H9 (cell line): Measurements from ENCODE around the gene USP3. TPM values are rescaled to one million over a fixed set of nuclear protein-coding genes. Genes with fewer than 3 reads are reported as not detected.

ENCODE experiments used
- DNase-seq: peaks from one replicate; pipeline ENCODE4 v3.0.0-alpha.2; 2017
- H2AFZ ChIP-seq: one replicate; pipeline ENCODE4 v1.6.1; 2013; ENCODE audit warnings: mild to moderate bottlenecking, low read length, control low read depth, moderate library complexity
- H2AK5ac ChIP-seq: 2 replicates; pipeline ENCODE4 v1.6.1; 2013; ENCODE audit warnings: low read length, control low read depth, mixed read lengths; ENCODE audit not compliant: insufficient read length
- H2BK120ac ChIP-seq: one replicate; pipeline ENCODE4 v1.6.1; 2013; ENCODE audit warnings: low read depth, mild to moderate bottlenecking, low read length, control low read depth, inconsistent platforms; ENCODE audit not compliant: poor library complexity, severe bottlenecking
- H2BK12ac ChIP-seq: 2 replicates; pipeline ENCODE4 v1.6.1; 2013; ENCODE audit warnings: low read length, control low read depth, mixed read lengths, low read depth; ENCODE audit not compliant: insufficient read length
- H2BK15ac ChIP-seq: 2 replicates; pipeline ENCODE4 v1.6.1; 2013; ENCODE audit warnings: low read depth, low read length, control low read depth
- H2BK20ac ChIP-seq: one replicate; pipeline ENCODE4 v1.6.1; 2013; ENCODE audit warnings: low read depth, mild to moderate bottlenecking, low read length, control low read depth, inconsistent platforms; ENCODE audit not compliant: poor library complexity, severe bottlenecking
- H2BK5ac ChIP-seq: 2 replicates; pipeline ENCODE4 v1.6.1; 2013; ENCODE audit warnings: low read length, control low read depth, mixed read lengths; ENCODE audit not compliant: insufficient read length
- H3K14ac ChIP-seq: 2 replicates; pipeline ENCODE4 v1.6.1; 2013; ENCODE audit warnings: low read length, control low read depth; ENCODE audit not compliant: insufficient read depth
- H3K18ac ChIP-seq: 2 replicates; pipeline ENCODE4 v1.6.1; 2013; ENCODE audit warnings: low read depth, mild to moderate bottlenecking, mixed read lengths, low read length, control low read depth; ENCODE audit not compliant: insufficient read length
- H3K23ac ChIP-seq: 2 replicates; pipeline ENCODE4 v1.6.1; 2013; ENCODE audit warnings: low read length, control low read depth, mixed read lengths, low read depth; ENCODE audit not compliant: insufficient read length
- H3K23me2 ChIP-seq: 2 replicates; pipeline ENCODE4 v1.6.1; 2013; ENCODE audit warnings: low read depth, mild to moderate bottlenecking, mixed read lengths, low read length, control low read depth; ENCODE audit not compliant: insufficient read length, poor library complexity, severe bottlenecking
- H3K27ac ChIP-seq: 2 replicates; pipeline ENCODE4 v1.5.1; 2013; ENCODE audit warnings: low read length, control low read depth, mixed read lengths, low read depth; ENCODE audit not compliant: insufficient read length
- H3K27me3 ChIP-seq: 2 replicates; pipeline ENCODE4 v1.6.1; 2013; ENCODE audit warnings: low read length, control low read depth, inconsistent platforms; ENCODE audit not compliant: insufficient read depth
- H3K4ac ChIP-seq: 2 replicates; pipeline ENCODE4 v1.6.1; 2013; ENCODE audit warnings: low read depth, mild to moderate bottlenecking, control low read depth, inconsistent platforms, low read length, moderate library complexity
- H3K4me1 ChIP-seq: 2 replicates; pipeline ENCODE4 v1.6.1; 2013; ENCODE audit warnings: low read length, control low read depth, inconsistent platforms; ENCODE audit not compliant: insufficient read depth
- H3K4me2 ChIP-seq: 2 replicates; pipeline ENCODE4 v1.6.1; 2013; ENCODE audit warnings: low read length, control low read depth, mixed read lengths; ENCODE audit not compliant: insufficient read length, insufficient read depth
- H3K56ac ChIP-seq: 2 replicates; pipeline ENCODE4 v1.6.1; 2013; ENCODE audit warnings: low read depth, mild to moderate bottlenecking, mixed read lengths, low read length, control low read depth; ENCODE audit not compliant: insufficient read length
- H3K79me1 ChIP-seq: 2 replicates; pipeline ENCODE4 v1.6.1; 2013; ENCODE audit warnings: low read depth, mild to moderate bottlenecking, moderate library complexity, low read length, control low read depth, inconsistent platforms; ENCODE audit not compliant: insufficient read depth, poor library complexity, severe bottlenecking
- H3K79me2 ChIP-seq: 2 replicates; pipeline ENCODE4 v1.6.1; 2013; ENCODE audit warnings: low read length, control low read depth, inconsistent platforms; ENCODE audit not compliant: insufficient read depth
- H3K9ac ChIP-seq: 2 replicates; pipeline ENCODE4 v1.6.1; 2013; ENCODE audit warnings: low read length, control low read depth, mixed read lengths; ENCODE audit not compliant: insufficient read length; ENCODE audit errors: extremely low read depth
- H3K9me3 ChIP-seq: one replicate; pipeline ENCODE4 v1.6.1; 2013; ENCODE audit warnings: low read depth, low read length, inconsistent platforms; ENCODE audit not compliant: control insufficient read depth
- H3T11ph ChIP-seq: one replicate; pipeline ENCODE4 v1.6.1; 2013; ENCODE audit warnings: mild to moderate bottlenecking, low read length, control low read depth, inconsistent platforms
- H4K20me1 ChIP-seq: one replicate; pipeline ENCODE4 v1.6.1; 2013; ENCODE audit not compliant: control insufficient read depth, insufficient read length, insufficient read depth
- H4K5ac ChIP-seq: 2 replicates; pipeline ENCODE4 v1.6.1; 2013; ENCODE audit warnings: low read depth, mild to moderate bottlenecking, mixed read lengths, low read length, control low read depth; ENCODE audit not compliant: insufficient read length
- H4K8ac ChIP-seq: replicated peaks from 2 replicates; pipeline ENCODE4 v1.6.1; 2013; ENCODE audit warnings: low read length, control low read depth, mixed read lengths, low read depth; ENCODE audit not compliant: insufficient read length
- H4K91ac ChIP-seq: 2 replicates; pipeline ENCODE4 v1.6.1; 2013; ENCODE audit warnings: low read depth, mild to moderate bottlenecking, moderate library complexity, mixed read lengths, low read length, control low read depth; ENCODE audit not compliant: insufficient read length
- H3K27ac Mint-ChIP-seq, 3 experiments: 2 replicates in 2 of 3; 3 replicates in 1 of 3; pipeline ENCODE4 v1.8.0; 2020 to 2021; ENCODE audit warnings: mixed read lengths in 3 of 3, mild to moderate bottlenecking in 1 of 3, moderate library complexity in 1 of 3
- H3K27me3 Mint-ChIP-seq: 2 replicates; pipeline ENCODE4 v1.8.0; 2021; ENCODE audit warnings: low read depth, mild to moderate bottlenecking, moderate library complexity, mixed read lengths
- H3K36me3 Mint-ChIP-seq, 3 experiments: 2 replicates in 2 of 3; 3 replicates in 1 of 3; pipeline ENCODE4 v1.8.0; 2020 to 2021; ENCODE audit warnings: low read depth in 3 of 3, mixed read lengths in 3 of 3; ENCODE audit not compliant: insufficient read depth in 1 of 3
- H3K4me1 Mint-ChIP-seq, 2 experiments: 2 replicates each; pipeline ENCODE4 v1.8.0; 2020; ENCODE audit warnings: mixed read lengths in 2 of 2
- H3K4me3 Mint-ChIP-seq, 2 experiments: 2 replicates in 1 of 2; 3 replicates in 1 of 2; pipeline ENCODE4 v1.8.0; 2020 to 2021; ENCODE audit warnings: mild to moderate bottlenecking in 2 of 2, mixed read lengths in 2 of 2, moderate library complexity in 1 of 2
- H3K9me3 Mint-ChIP-seq, 2 experiments: 2 replicates in 1 of 2; 3 replicates in 1 of 2; pipeline ENCODE4 v1.8.0; 2020; ENCODE audit warnings: mild to moderate bottlenecking in 2 of 2, mixed read lengths in 2 of 2, moderate library complexity in 1 of 2
- CTCF ChIP-seq: fragments of 200-600 bp; sonication (generic); conservative IDR thresholded peaks from 3 replicates; pipeline ENCODE4 v1.8.0; 2021; ENCODE audit warnings: antibody characterized with exemption, mild to moderate bottlenecking
- WGBS: extraction: QIAGEN DNeasy Blood & Tissue Kit; methylation state at CpG from one replicate; pipeline ENCODE4 v1.1.7; 2013; ENCODE audit warnings: missing lambda C conversion rate, low lambda C conversion rate, mixed read lengths; ENCODE audit not compliant: insufficient read length; ENCODE audit errors: extremely low coverage; 5-methylcytosine and 5-hydroxymethylcytosine counted together
- total RNA-seq: library from RNA; stranded (reverse); gene quantifications from 2 replicates; pipeline ENCODE4 v1.2.1, GENCODE V29; 2021

The USP3 gene
- total RNA-seq, 1 experiment from 2014 or later: 14.2 TPM

GRCh38 chr15:63530752-63531299 is 26.4 kb downstream of the USP3 start:
- no peak overlapping the region for H3K56ac ChIP-seq
- TF ChIP-seq CTCF: no peak
- WGBS: no CpG with 5 or more reads among the region's 3 CpGs
- H2AFZ ChIP-seq: no peak overlapping the region
- H3K27me3 Mint-ChIP-seq: no peaks in the 10 kb centered on the region
- no peak overlapping the region for H3K18ac ChIP-seq
- H4K8ac ChIP-seq: no peak overlapping the region
- H3K27ac Mint-ChIP-seq: peak overlapping the region in 1 of 3 experiments; percentile 61; a peak in 2 of 7 replicates
- no peaks in the 10 kb centered on the region for H3K9me3 ChIP-seq
- no peak overlapping the region for H4K5ac ChIP-seq
- peaks cover 4% of the 10 kb centered on the region for H3K79me1 ChIP-seq
- H3K27me3 ChIP-seq: no peaks in the 10 kb centered on the region
- H3K36me3 Mint-ChIP-seq: no peaks in the 10 kb centered on the region
- H4K91ac ChIP-seq: no peak overlapping the region
- H3K4me1 ChIP-seq: peaks cover 8% of the 10 kb centered on the region
- no peak overlapping the region for H2BK5ac ChIP-seq
- no peak overlapping the region for H3T11ph ChIP-seq
- no peak overlapping the region for H3K4ac ChIP-seq
- H2BK15ac ChIP-seq: no peak overlapping the region
- no peak overlapping the region for H3K27ac ChIP-seq
- H2BK12ac ChIP-seq: no peak overlapping the region
- H3K9ac ChIP-seq: no peak overlapping the region
- H4K20me1 ChIP-seq: no peaks in the 10 kb centered on the region
- H3K14ac ChIP-seq: no peak overlapping the region
- H3K4me1 Mint-ChIP-seq: peaks cover 39 to 43% of the 10 kb centered on the region in 2 experiments
- H3K4me2 ChIP-seq: no peak overlapping the region
- H3K79me2 ChIP-seq: 0 out of 2 replicates have a peak, but pooled peaks cover 3% of the 10 kb centered on the region
- H2BK20ac ChIP-seq: no peak overlapping the region
- H3K9me3 Mint-ChIP-seq: no peaks in the 10 kb centered on the region
- DNase-seq: no peak
- no peak overlapping the region for H3K4me3 Mint-ChIP-seq
- H3K23ac ChIP-seq: no peak overlapping the region
- H2BK120ac ChIP-seq: no peak overlapping the region
- H3K23me2 ChIP-seq: no peaks in the 10 kb centered on the region
- no peak overlapping the region for H2AK5ac ChIP-seq
